HEK293 (cell line): ENCODE results near the gene SMARCA1.

Experiments
- CTCF ChIA-PET: fragments of 350-600 bp; formaldehyde crosslinking; extraction: SDS; loops from one replicate; lab custom pipeline; 2021; ENCODE audit warnings: antibody characterized with exemption; lab: Yijun Ruan, JAX
- POLR2A ChIA-PET: fragments of 300-600 bp; formaldehyde crosslinking; extraction: SDS; loops from one replicate; lab custom pipeline; 2020; ENCODE audit warnings: antibody characterized with exemption, inconsistent platforms; lab: Yijun Ruan, JAX
- H3K27ac ChIP-seq: fragments of 200-500 bp; sonication (Bioruptor generic); 2 replicates; pipeline ENCODE4 v1.5.1; 2014; ENCODE audit warnings: low read depth, low read length, control low read depth, inconsistent platforms; ENCODE audit errors: extremely low read depth
- H3K36me3 ChIP-seq, 2 experiments: fragments of 200-500 bp in 1 of 2; sonication (Bioruptor generic) in 1 of 2; 1 replicate in 1 of 2; 2 replicates in 1 of 2; pipeline ENCODE4 v1.5.1; 2014 to 2017; ENCODE audit warnings: inconsistent platforms in 2 of 2, low read length in 2 of 2; ENCODE audit not compliant: control insufficient read depth in 2 of 2, insufficient read depth in 1 of 2
- H3K4me1 ChIP-seq: fragments of 200-500 bp; sonication (Bioruptor generic); 2 replicates; pipeline ENCODE4 v1.5.1; 2014; ENCODE audit warnings: mild to moderate bottlenecking, low read length, inconsistent platforms; ENCODE audit not compliant: control insufficient read depth, insufficient read depth
- H3K4me3 ChIP-seq: 2 replicates; pipeline ENCODE4 v1.5.1; 2011; ENCODE audit warnings: low read depth, mild to moderate bottlenecking, control low read depth, low read length, moderate library complexity
- H3K9me3 ChIP-seq: fragments of 200-500 bp; sonication (Bioruptor generic); 2 replicates; pipeline ENCODE4 v1.5.1; 2014; ENCODE audit warnings: low read depth, low read length, inconsistent platforms; ENCODE audit not compliant: control insufficient read depth, insufficient read depth
- MYNN ChIP-seq: fragments of 450-650 bp; formaldehyde crosslinking; IDR thresholded peaks from 2 replicates; pipeline ENCODE4 v1.5.1; 2016; ENCODE audit warnings: missing biosample characterization, missing genetic modification characterization, borderline replicate concordance
- OSR2 ChIP-seq: fragments of 450-650 bp; formaldehyde crosslinking; IDR thresholded peaks from 2 replicates; pipeline ENCODE4 v1.5.1; 2016; ENCODE audit warnings: missing biosample characterization, missing genetic modification characterization
- ZBTB17 ChIP-seq: fragments of 450-650 bp; formaldehyde crosslinking; IDR thresholded peaks from 2 replicates; pipeline ENCODE4 v1.5.1; 2016; ENCODE audit warnings: missing biosample characterization, missing genetic modification characterization
- ZNF221 ChIP-seq: fragments of 450-650 bp; formaldehyde crosslinking; IDR thresholded peaks from 2 replicates; pipeline ENCODE4 v1.5.1; 2017; ENCODE audit warnings: missing biosample characterization, missing genetic modification characterization, borderline replicate concordance
- ZNF24 ChIP-seq: fragments of 450-650 bp; formaldehyde crosslinking; IDR thresholded peaks from 2 replicates; pipeline ENCODE4 v1.5.1; 2016; ENCODE audit warnings: missing biosample characterization, missing genetic modification characterization
- ZNF560 ChIP-seq: fragments of 450-650 bp; formaldehyde crosslinking; IDR thresholded peaks from 2 replicates; pipeline ENCODE4 v1.5.1; 2017; ENCODE audit warnings: missing biosample characterization, missing genetic modification characterization, borderline replicate concordance
- ZNF571 ChIP-seq: fragments of 450-650 bp; formaldehyde crosslinking; IDR thresholded peaks from 2 replicates; pipeline ENCODE4 v1.5.0; 2017; ENCODE audit warnings: missing biosample characterization, missing genetic modification characterization
- ZNF600 ChIP-seq: fragments of 450-650 bp; formaldehyde crosslinking; IDR thresholded peaks from 2 replicates; pipeline ENCODE4 v1.5.1; 2016; ENCODE audit warnings: missing biosample characterization, missing genetic modification characterization
- TF ChIP-seq, protein P1 (sequence below): fragments of 450-650 bp; formaldehyde crosslinking; IDR thresholded peaks from 2 replicates; pipeline ENCODE4 v1.5.1; 2017; ENCODE audit warnings: missing biosample characterization, missing genetic modification characterization
- TF ChIP-seq, protein P2 (sequence below): fragments of 450-650 bp; formaldehyde crosslinking; IDR thresholded peaks from 2 replicates; pipeline ENCODE4 v1.5.1; 2016; ENCODE audit warnings: missing biosample characterization, missing genetic modification characterization
- TF ChIP-seq, protein P3 (sequence below): fragments of 450-650 bp; formaldehyde crosslinking; IDR thresholded peaks from 2 replicates; pipeline ENCODE4 v1.5.0; 2017; ENCODE audit warnings: missing biosample characterization, missing genetic modification characterization, borderline replicate concordance
- TF ChIP-seq, protein P4 (sequence below): fragments of 450-650 bp; formaldehyde crosslinking; IDR thresholded peaks from 2 replicates; pipeline ENCODE4 v1.5.1; 2017; ENCODE audit warnings: missing biosample characterization, missing genetic modification characterization
- TF ChIP-seq, protein P5 (sequence below): fragments of 450-650 bp; formaldehyde crosslinking; IDR thresholded peaks from 2 replicates; pipeline ENCODE4 v1.5.1; 2017; ENCODE audit warnings: missing biosample characterization, missing genetic modification characterization

Gene SMARCA1

DNA sequence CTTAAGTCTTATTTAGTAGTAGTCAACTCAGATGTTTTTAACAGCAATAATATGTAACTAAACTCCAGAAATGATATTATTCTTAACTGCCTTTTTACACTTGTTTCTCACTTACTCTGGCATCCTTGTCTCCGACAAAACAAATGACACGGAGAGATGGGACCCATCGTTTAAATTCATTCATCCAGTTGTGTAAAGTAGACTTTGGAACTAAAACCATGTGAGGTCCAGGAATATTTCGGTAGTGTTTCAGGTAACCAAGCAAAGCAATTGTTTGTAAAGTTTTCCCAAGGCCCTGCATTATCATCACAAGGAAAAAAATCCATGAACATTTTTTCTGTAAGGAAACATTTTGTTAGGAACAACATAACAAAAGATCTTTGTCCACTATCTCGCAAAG is 11.6 kb downstream of the SMARCA1 start (continued):
- no peak for TF ChIP-seq ZNF600 (tag by site-specific recombination)
- TF ChIP-seq, protein P1, sequence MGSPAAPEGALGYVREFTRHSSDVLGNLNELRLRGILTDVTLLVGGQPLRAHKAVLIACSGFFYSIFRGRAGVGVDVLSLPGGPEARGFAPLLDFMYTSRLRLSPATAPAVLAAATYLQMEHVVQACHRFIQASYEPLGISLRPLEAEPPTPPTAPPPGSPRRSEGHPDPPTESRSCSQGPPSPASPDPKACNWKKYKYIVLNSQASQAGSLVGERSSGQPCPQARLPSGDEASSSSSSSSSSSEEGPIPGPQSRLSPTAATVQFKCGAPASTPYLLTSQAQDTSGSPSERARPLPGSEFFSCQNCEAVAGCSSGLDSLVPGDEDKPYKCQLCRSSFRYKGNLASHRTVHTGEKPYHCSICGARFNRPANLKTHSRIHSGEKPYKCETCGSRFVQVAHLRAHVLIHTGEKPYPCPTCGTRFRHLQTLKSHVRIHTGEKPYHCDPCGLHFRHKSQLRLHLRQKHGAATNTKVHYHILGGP, result no peak
- TF ChIP-seq, protein P2, sequence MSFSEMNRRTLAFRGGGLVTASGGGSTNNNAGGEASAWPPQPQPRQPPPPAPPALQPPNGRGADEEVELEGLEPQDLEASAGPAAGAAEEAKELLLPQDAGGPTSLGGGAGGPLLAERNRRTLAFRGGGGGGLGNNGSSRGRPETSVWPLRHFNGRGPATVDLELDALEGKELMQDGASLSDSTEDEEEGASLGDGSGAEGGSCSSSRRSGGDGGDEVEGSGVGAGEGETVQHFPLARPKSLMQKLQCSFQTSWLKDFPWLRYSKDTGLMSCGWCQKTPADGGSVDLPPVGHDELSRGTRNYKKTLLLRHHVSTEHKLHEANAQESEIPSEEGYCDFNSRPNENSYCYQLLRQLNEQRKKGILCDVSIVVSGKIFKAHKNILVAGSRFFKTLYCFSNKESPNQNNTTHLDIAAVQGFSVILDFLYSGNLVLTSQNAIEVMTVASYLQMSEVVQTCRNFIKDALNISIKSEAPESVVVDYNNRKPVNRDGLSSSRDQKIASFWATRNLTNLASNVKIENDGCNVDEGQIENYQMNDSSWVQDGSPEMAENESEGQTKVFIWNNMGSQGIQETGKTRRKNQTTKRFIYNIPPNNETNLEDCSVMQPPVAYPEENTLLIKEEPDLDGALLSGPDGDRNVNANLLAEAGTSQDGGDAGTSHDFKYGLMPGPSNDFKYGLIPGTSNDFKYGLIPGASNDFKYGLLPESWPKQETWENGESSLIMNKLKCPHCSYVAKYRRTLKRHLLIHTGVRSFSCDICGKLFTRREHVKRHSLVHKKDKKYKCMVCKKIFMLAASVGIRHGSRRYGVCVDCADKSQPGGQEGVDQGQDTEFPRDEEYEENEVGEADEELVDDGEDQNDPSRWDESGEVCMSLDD (tag by site-specific recombination), result no peak
- TF ChIP-seq, protein P3, sequence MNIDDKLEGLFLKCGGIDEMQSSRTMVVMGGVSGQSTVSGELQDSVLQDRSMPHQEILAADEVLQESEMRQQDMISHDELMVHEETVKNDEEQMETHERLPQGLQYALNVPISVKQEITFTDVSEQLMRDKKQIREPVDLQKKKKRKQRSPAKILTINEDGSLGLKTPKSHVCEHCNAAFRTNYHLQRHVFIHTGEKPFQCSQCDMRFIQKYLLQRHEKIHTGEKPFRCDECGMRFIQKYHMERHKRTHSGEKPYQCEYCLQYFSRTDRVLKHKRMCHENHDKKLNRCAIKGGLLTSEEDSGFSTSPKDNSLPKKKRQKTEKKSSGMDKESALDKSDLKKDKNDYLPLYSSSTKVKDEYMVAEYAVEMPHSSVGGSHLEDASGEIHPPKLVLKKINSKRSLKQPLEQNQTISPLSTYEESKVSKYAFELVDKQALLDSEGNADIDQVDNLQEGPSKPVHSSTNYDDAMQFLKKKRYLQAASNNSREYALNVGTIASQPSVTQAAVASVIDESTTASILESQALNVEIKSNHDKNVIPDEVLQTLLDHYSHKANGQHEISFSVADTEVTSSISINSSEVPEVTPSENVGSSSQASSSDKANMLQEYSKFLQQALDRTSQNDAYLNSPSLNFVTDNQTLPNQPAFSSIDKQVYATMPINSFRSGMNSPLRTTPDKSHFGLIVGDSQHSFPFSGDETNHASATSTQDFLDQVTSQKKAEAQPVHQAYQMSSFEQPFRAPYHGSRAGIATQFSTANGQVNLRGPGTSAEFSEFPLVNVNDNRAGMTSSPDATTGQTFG, result no peak
- TF ChIP-seq, protein P4, sequence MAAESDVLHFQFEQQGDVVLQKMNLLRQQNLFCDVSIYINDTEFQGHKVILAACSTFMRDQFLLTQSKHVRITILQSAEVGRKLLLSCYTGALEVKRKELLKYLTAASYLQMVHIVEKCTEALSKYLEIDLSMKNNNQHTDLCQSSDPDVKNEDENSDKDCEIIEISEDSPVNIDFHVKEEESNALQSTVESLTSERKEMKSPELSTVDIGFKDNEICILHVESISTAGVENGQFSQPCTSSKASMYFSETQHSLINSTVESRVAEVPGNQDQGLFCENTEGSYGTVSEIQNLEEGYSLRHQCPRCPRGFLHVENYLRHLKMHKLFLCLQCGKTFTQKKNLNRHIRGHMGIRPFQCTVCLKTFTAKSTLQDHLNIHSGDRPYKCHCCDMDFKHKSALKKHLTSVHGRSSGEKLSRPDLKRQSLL (tag by site-specific recombination), result no peak
- TF ChIP-seq ZNF24, result no peak
- no peak for TF ChIP-seq ZNF560
- TF ChIP-seq, all 188 proteins: peak for 0

DNA sequence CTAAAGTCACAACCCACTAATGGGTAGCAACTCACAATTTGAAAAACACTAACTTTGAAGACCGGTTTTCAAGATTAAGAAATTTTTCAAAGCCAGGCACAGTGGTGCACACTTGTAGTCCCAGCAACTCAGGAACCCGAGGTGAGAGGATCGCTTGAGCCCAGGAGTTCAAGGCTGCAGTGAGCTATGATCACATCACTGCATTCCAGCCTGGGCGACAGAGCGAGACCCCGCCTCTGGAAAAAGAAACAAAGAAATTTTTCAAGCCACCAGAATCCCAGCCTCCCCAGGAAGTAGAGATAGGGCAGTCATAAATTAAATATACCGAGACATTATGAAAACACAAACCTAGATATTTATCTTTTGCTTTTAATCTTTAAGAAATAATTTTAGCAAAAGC is 13.0 kb downstream of the SMARCA1 start:
- Histone ChIP-seq H3K4me3 (no peak overlapping the region), H3K27ac (no peak overlapping the region), H3K36me3 (peaks cover 32% of the 10 kb centered on the region in 2 experiments), H3K9me3 (no peaks in the 10 kb centered on the region), H3K4me1 (no peaks in the 10 kb centered on the region; the same call in 1 of the 2 replicates)
- TF ChIP-seq, protein P5, sequence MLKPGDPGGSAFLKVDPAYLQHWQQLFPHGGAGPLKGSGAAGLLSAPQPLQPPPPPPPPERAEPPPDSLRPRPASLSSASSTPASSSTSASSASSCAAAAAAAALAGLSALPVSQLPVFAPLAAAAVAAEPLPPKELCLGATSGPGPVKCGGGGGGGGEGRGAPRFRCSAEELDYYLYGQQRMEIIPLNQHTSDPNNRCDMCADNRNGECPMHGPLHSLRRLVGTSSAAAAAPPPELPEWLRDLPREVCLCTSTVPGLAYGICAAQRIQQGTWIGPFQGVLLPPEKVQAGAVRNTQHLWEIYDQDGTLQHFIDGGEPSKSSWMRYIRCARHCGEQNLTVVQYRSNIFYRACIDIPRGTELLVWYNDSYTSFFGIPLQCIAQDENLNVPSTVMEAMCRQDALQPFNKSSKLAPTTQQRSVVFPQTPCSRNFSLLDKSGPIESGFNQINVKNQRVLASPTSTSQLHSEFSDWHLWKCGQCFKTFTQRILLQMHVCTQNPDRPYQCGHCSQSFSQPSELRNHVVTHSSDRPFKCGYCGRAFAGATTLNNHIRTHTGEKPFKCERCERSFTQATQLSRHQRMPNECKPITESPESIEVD (tag by site-specific recombination), result peak; percentile 65
- peak; percentile 25; the same call in 1 of the 2 replicates for TF ChIP-seq ZBTB17
- no peak for TF ChIP-seq ZNF221 (tag by site-specific recombination)
- no peak for TF ChIP-seq ZNF560
- ChIA-PET POLR2A (interaction anchor here (1.8 kb wide), 1 partner anchor 12 kb away, joined by 12 read pairs; the partner anchor contains the start of gene SMARCA1), CTCF (interaction anchor here (1.4 kb wide), 1 partner anchor 28 kb away, joined by 6 read pairs; no protein-coding TSS in a partner anchor)

DNA sequence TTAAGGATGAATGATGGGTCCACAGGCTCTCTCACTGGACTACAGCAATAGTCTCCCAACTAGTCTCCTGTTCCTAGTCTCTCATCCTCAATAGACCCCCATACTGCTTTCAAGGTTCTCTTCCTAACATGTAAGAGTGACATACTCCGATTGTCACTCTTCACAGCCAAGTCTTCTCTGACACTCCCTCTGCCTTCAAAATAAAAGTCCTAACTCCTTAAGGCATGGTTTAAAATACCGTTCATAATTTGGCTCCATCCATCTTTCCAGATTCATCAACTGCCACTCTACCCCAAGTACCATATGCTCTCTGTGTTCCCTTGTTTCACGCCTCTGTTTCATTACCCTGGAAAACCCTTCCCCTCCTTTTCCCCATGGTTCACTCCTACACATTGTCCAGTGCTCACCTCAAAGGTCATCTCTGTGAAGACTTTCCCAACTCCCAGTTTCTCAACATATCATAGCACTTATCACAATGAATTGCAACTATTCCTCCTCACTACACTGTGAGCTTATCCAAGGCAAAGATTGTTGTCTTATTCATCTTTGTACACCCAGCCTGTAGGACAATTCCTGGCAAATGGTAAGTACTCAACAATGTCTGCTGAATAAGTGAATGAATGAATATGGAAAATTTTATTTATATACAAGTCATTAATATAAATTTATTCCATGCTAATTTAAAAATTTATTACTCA is 26.0 kb downstream of the SMARCA1 start:
- Histone ChIP-seq H3K4me1 (no peaks in the 10 kb centered on the region), H3K9me3 (no peaks in the 10 kb centered on the region), H3K4me3 (no peak overlapping the region)
- POLR2A ChIA-PET, result no interaction called here
- TF ChIP-seq MYNN (tag by site-specific recombination), result peak; percentile 90
- no peak for TF ChIP-seq ZNF571
- TF ChIP-seq OSR2, result no peak
- TF ChIP-seq, all 188 proteins: peak for 1
- Histone ChIP-seq H3K36me3 (peaks cover 40 to 67% of the 10 kb centered on the region in 2 experiments), H3K27ac (no peak overlapping the region)
- CTCF ChIA-PET, result interaction anchor here (0.6 kb wide), 1 partner anchor 11 kb away, joined by 3 read pairs; no protein-coding TSS in a partner anchor
